Stimulated activated naive CD4-positive, alpha-beta T cell treated with Interleukin-2 at 50 U/mL for 16 hours (primary cell): Measurements from ENCODE around the gene TRMT1L.
"Not testable (repeated sequence)": the region's sequence is repeated elsewhere in the genome, so short reads cannot be mapped to it uniquely, and the experiment has no call there.

Source experiments
- DNase-seq: peaks from one replicate; lab custom pipeline; 2025; lab: John Stamatoyannopoulos, UW

TRMT1L gene

GRCh38 chr1:185156854-185157598 is at the start of gene TRMT1L, which contains the start of gene SWT1:
TSS of gene TRMT1L (minus strand) at chr1:185156953. CDS start at chr1:185156712, 241 bp downstream.
TSS of gene SWT1 (plus strand) at chr1:185157167. CDS start at chr1:185160842, 3,675 bp downstream.
- DNase-seq = peak; percentile 99

DNA sequence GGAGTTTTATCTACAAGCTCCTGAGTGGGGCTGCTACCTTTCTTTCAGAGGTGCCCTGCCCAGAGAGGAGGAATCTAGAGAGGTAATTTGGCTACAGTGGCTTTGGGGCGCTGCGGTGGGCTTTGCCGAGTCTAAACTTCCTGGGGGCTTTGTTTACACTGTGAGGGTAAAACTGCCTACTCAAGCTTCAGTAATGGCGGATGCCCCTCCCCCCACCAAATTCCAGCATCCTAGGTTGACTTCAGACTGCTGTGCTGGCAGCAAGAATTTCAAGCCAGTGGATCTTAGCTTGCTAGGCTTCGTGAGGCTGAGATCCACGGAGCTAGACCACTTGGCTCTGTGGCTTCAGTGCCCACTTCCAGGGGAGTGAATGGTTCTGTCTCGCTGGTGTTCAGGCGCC is 44.1 kb upstream of the TRMT1L start:
- no peak for DNase-seq

- DNase-seq = not testable (repeated sequence)
Measured at GRCh38 chr1:185198712-185199111, 42.0 kb upstream of the TRMT1L start.

GRCh38 chr1:185193756-185194155 is 37.0 kb upstream of the TRMT1L start:
- no peak for DNase-seq

- DNase-seq = peak; percentile 0
Measured at GRCh38 chr1:185170291-185170848, 13.6 kb upstream of the TRMT1L start.

DNA sequence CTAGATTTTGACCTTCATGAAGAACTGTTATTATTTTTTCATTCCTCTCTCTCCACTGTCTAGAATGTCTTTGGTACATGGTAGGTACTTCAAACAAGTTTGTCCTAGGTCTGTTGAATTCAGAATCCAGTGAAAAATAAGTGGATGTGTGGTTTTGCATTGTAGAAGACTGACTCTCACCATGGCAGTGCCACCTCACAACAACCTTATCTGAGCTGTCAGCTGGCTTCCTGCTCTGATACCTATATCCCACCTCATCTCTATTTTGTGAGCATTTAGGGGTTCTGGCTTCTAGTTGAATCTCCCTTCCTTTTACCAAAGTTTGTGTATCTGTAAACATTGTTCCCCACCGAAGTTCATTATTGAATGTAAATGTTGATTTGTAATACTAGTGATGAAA is 9.4 kb upstream of the TRMT1L start:
- DNase-seq = no peak

DNA sequence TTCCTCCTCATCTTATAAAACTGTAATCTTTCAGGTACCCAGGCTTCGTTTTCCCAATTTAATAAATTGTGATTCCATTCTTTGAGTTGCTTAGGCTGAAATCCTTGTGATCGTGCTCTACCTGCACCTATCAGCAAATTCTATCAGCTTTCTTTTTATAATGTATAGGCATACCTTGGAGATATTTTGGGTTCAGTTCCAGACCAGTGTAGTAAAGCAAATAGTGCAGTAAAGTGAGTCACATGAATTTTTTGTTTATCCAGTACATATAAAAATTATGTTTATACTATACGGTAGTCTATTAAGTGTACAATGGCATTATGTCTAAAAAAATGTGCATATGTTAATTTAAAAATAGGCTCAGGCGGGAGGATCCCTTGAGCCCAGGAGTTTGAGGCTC is 5.7 kb upstream of the TRMT1L start:
- no peak for DNase-seq

- no peak for DNase-seq
Measured at GRCh38 chr1:185159966-185160365, 3.2 kb upstream of the TRMT1L start.

DNA sequence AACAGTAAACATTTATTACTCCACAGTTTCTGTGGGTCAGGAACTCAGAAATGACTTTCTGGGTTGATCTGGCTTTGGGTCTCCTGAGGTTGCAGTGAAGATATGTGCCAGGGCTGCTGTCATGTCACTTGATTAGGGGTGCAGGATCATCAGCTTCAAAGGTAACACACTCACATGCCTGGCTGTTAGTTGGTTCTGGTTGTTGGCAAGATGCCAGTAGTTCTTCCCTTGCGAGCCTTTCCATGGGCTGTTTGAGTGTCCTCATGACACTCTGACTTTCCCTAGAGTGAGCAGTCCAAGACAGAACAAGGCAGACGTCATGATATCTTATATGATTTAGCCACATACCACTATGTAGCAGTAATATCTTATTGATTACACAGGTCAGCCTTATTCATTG is 2.0 kb upstream of the TRMT1L start:
- no peak for DNase-seq

GRCh38 chr1:185157599-185158412 is 1.1 kb upstream of the TRMT1L start:
- DNase-seq = no peak

GRCh38 chr1:185156288-185156853 is 382 bp downstream of the TRMT1L start:
- DNase-seq = no peak

- no peak for DNase-seq
Measured at GRCh38 chr1:185155600-185156287, 1.0 kb downstream of the TRMT1L start.

- DNase-seq = no peak
Measured at GRCh38 chr1:185154912-185155513, 1.7 kb downstream of the TRMT1L start.

DNA sequence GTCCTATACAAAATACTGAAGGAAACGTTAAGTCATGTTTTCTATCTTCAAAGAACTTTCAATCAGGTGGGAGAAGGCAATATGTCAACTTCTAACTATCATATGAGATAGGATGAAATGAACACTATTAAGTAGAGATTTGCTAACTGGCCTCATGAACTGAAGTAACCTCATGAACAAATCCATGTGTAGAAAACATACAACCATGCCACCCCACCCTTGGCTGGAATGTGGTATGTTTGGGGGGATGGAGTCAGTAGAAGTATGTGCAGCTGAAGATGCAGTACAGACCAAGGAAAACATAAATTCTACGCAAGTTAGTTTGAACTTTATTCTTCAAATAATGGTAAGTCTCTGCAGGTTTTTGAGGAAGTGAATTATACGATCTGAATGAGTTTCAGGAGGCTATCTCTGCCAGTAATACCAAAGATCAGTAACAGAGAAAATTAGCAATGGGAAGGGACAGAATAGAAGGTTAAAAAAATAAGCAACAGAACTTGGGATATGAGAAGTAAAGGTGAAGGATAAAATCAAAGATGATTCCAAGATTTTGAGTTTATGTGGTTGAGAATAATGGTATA is 4.5 kb downstream of the TRMT1L start:
- DNase-seq = no peak

GRCh38 chr1:185151215-185151614 is 5.5 kb downstream of the TRMT1L start:
- no peak for DNase-seq

DNA sequence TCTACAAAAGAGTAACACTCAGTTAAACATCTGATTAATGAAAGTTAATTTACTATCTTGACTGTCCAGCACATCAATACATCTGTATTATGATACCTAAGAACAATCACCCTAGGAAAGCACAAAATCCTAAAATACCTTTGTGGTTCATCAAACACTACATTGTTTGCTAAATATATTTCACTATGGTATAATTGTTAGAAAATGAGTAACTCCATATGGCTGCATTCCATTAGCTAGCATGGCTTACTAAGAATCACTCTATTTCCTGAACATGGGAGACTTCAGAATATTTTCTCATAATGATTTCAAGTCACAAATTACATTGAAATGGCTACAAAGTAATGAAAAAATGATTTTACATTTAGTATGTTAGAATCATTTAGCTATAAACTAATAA is 12.5 kb downstream of the TRMT1L start:
- no peak for DNase-seq

- DNase-seq = no peak
Measured at GRCh38 chr1:185139246-185139645, 17.5 kb downstream of the TRMT1L start.

- DNase-seq = no peak
Measured at GRCh38 chr1:185137896-185138545, 18.7 kb downstream of the TRMT1L start.

DNA sequence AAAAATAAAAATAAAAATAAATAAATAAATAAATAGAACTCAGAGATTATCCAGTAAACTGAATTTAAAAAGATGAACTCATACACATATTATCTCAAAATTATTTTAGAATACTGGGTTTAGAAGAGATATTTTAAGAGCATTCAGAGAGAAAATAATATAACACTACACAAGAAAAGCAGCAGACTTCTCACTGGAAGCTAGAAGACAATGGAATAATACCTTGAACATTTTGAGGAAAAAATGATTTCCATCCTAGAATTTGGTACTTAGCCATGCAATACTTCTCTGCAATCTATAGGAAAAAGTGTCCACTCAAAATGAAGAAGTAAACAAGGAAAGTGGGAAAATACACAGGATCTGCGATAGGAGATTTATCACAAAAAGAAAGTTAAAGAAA is 24.2 kb downstream of the TRMT1L start:
- DNase-seq = no peak

DNA sequence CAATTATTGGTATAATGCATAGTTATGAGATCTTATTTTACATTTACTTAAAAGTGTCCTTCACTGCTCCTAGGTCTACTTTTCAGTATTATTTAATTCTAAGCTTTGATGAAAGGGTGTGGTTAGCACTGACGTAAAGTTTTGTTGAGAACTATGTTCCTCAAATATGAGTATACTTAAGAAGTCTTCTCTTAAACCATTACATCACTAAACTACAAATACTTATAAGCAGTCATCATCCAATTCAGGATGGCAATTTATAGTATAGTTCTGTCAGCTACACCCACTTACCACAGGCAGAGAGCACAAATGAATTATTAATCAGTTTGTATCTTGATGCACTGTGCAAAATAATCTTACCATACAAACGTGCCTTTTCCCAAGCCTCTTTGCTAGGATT is 27.0 kb downstream of the TRMT1L start:
- DNase-seq = no peak

DNA sequence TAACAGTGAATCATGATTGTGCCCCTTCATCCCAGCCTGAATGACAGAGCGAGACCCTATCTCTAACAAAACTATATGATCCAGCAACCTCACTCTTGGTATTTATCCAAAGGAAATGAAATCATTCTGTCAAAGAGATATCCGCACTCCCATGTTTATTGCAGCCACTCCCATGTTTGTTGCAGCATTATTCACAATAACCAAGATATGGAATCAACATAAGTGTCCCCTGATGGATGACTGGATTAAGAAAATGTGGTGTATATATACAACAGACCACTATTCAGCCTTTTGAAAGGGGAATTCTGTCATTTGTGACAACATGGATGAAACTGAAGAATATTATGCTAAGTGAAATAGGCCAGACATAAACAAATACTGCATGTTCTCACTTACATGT is 44.4 kb downstream of the TRMT1L start:
- no peak for DNase-seq
